AG10803 (cell line): ENCODE measurements around the gene ACBD6.
A peak's percentile ranks its signal among the peaks of the same experiment; 100 is the strongest.

Experiments
- DNase-seq: peaks from one replicate; pipeline ENCODE4 v3.0.0; 2010; ENCODE audit warnings: low read depth
- H3K4me3 ChIP-seq: 2 replicates; pipeline ENCODE4 v1.5.1; 2011; ENCODE audit warnings: mild to moderate bottlenecking, low read length, control low read depth
- CTCF ChIP-seq: conservative IDR thresholded peaks from 2 replicates; pipeline ENCODE4 v1.5.1; 2011; ENCODE audit warnings: mild to moderate bottlenecking, low read length, control low read depth, inconsistent platforms

ACBD6 gene

DNA sequence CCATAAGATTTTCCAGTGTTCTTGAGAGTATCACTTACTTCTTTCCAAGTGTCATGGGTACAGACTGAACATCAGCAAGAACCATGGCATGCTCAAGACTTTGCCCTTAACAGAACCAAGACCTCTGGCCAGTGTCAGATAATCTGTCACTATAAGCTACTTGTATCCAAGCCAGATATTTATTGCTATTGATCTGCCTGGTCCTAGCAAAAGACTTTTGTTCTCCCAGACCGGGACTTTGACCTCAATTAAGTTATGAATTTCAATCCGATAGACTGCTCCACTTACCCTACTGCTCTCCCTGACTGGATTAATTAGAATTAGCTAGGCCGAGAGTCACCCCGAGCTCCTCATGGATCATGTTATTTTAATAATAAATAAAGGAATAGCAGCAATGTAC, 129.6 kb downstream of the ACBD6 start:
- no peak for DNase-seq
- no peak for TF ChIP-seq CTCF
- no peak overlapping the region for H3K4me3 ChIP-seq

- no peak overlapping the region for H3K4me3 ChIP-seq
- no peak for TF ChIP-seq CTCF
- no peak for DNase-seq
These were observed 131.8 kb downstream of the ACBD6 start for GRCh38 chr1:180370597-180370996.

GRCh38 chr1:180370188-180370587, 132.2 kb downstream of the ACBD6 start:
- no peak for TF ChIP-seq CTCF
- no peak overlapping the region for H3K4me3 ChIP-seq
- no peak for DNase-seq

GRCh38 chr1:180369061-180369460, 133.3 kb downstream of the ACBD6 start:
- no peak for DNase-seq
- TF ChIP-seq CTCF: no peak
- no peak overlapping the region for H3K4me3 ChIP-seq

- no peak for TF ChIP-seq CTCF
- no peak overlapping the region for H3K4me3 ChIP-seq
- no peak for DNase-seq
These were observed 135.9 kb downstream of the ACBD6 start for GRCh38 chr1:180366371-180367068.

DNA sequence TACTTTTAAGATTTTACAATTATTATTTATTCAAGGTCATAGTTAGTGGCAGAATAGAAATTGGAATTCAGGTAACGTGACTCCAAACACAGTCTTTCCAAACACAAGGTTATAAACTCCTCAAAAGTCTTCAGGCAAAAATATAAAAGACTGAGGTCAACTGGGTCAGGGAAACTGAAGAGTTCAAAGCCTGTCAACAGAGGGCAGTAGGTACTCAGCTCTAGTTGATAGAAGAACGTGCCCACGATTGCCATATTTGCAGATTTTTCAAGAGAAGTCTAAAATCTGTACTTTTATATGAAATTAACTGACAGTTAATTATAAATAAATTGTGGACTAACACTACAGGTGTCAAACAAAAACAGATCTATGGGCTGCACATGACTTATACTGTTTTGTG, 137.3 kb downstream of the ACBD6 start:
- peak; percentile 12; the same call in 1 of the 2 replicates for TF ChIP-seq CTCF
- H3K4me3 ChIP-seq: no peak overlapping the region
- DNase-seq: no peak

- H3K4me3 ChIP-seq: no peak overlapping the region
- no peak for TF ChIP-seq CTCF
- no peak for DNase-seq
These were observed 139.0 kb downstream of the ACBD6 start for GRCh38 chr1:180363246-180363995.
